Measurements from ENCODE around the gene GRB2. TPM values are rescaled to one million over a fixed set of nuclear protein-coding genes. Genes with fewer than 3 reads are reported as not detected.
A peak's percentile ranks its signal among the peaks of the same experiment; 100 is the strongest.

Gene GRB2
- total RNA-seq, 1 donor from 2014 or later = 320 TPM

GRCh38 chr17:75338335-75338734 is 67.1 kb downstream of the GRB2 start:
- H3K27ac Mint-ChIP-seq = peak overlapping the region; percentile 84
- POLR2A ChIA-PET = interaction anchor here (0.6 to 2.3 kb wide), 14 partner anchors 12 to 77 kb away, joined by 3 to 15 read pairs (median 6); partner anchors contain the start of genes GGA3, GRB2, MIF4GD and MRPS7
- intact Hi-C loops (cut with micrococcal nuclease) = no loop called here
- no peaks in the 10 kb centered on the region for H3K27me3 Mint-ChIP-seq
- H3K4me1 Mint-ChIP-seq = peaks cover 89% of the 10 kb centered on the region
- DNase-seq (no peak), ATAC-seq (ENCODE audit: low read depth) (peak; percentile 19)
- H3K4me3 Mint-ChIP-seq = peak overlapping the region; percentile 62
- no peak for TF ChIP-seq CTCF (IDR thresholded peaks at IDR 0.05)
- CTCF ChIA-PET = interaction anchor here (0.9 to 3.9 kb wide), 5 partner anchors 12 to 68 kb away, joined by 3 to 15 read pairs (median 3); partner anchors contain the start of genes MIF4GD and SLC25A19
- no peaks in the 10 kb centered on the region for H3K9me3 Mint-ChIP-seq
- H3K36me3 Mint-ChIP-seq (ENCODE audit: low read depth) = peaks cover 28% of the 10 kb centered on the region

DNA sequence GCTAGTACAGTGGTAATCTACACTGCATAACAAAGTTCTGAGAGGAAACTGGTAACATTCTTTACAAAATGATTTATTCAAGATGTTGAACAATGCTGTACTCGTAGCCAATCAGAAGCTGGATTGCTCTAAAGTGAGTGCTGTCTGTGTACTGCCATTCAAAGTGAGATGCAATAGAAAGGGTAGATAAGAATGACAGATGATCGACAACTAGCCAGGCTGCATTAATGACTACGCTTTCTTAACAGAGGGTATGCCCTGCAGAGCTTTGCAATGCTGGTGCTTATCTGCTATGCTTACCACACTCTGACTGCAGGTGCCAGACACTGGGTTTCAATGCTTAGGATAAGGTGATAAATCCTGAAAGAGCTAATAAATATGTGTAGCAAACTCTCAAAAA is 70.2 kb downstream of the GRB2 start:
- ATAC-seq (ENCODE audit: low read depth) (no peak), DNase-seq (no peak)
- Mint-ChIP-seq H3K36me3 (ENCODE audit: low read depth) (peaks cover 48% of the 10 kb centered on the region), H3K4me3 (no peak overlapping the region), H3K27ac (peak overlapping the region; percentile 39), H3K9me3 (no peaks in the 10 kb centered on the region), H3K4me1 (peaks cover 88% of the 10 kb centered on the region), H3K27me3 (no peaks in the 10 kb centered on the region)
- ChIA-PET POLR2A (interaction anchor here (0.6 to 3.3 kb wide), 8 partner anchors 10 to 121 kb away, joined by 3 to 45 read pairs (median 4); partner anchors contain the start of gene TMEM94), CTCF (interaction anchor here (1.0 to 3.9 kb wide), 5 partner anchors 12 to 68 kb away, joined by 3 to 15 read pairs (median 3); no protein-coding TSS in a partner anchor)
- TF ChIP-seq CTCF (IDR thresholded peaks at IDR 0.05) = no peak
- intact Hi-C loops (cut with micrococcal nuclease) = no loop called here

GRCh38 chr17:75334723-75335122 is 70.8 kb downstream of the GRB2 start:
- Mint-ChIP-seq H3K4me3 (no peak overlapping the region), H3K36me3 (ENCODE audit: low read depth) (peaks cover 47% of the 10 kb centered on the region), H3K9me3 (no peaks in the 10 kb centered on the region), H3K27ac (peak overlapping the region; percentile 39), H3K27me3 (no peaks in the 10 kb centered on the region), H3K4me1 (peaks cover 89% of the 10 kb centered on the region)
- no peak for DNase-seq
- intact Hi-C loops (cut with micrococcal nuclease) = no loop called here
- TF ChIP-seq CTCF (IDR thresholded peaks at IDR 0.05) = no peak
- POLR2A ChIA-PET = interaction anchor here (0.7 to 3.3 kb wide), 2 partner anchors 10 to 62 kb away, joined by 5 to 45 read pairs; no protein-coding TSS in a partner anchor
- no peak for ATAC-seq (ENCODE audit: low read depth)
- CTCF ChIA-PET = interaction anchor here (1.0 kb wide), 1 partner anchor 12 kb away, joined by 3 read pairs; no protein-coding TSS in a partner anchor

DNA sequence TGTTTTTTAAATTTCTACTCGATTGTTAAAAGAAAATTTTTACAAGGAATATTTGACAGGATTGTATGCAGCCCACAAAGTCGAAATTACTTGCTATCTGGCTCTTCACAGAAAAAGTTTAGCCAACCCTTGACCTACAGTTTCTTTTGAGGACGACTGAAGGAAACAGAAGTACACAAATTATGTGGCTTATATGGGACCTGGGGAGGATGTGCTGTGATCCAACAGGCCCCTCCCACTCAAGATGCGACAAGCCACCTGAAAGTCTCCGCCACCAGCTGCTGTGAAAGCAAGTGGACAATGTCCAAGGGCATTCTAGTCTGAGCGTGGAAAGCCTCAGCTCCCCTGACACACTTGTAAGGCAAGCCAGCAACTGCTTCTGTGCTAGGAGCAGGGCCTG is 73.8 kb downstream of the GRB2 start:
- peak overlapping the region; percentile 68 for H3K27ac Mint-ChIP-seq
- ATAC-seq (ENCODE audit: low read depth) = peak; percentile 50
- H3K4me3 Mint-ChIP-seq = peak overlapping the region; percentile 4
- no peaks in the 10 kb centered on the region for H3K9me3 Mint-ChIP-seq
- ChIA-PET CTCF (interaction anchor here (1.1 kb wide), 1 partner anchor 9 kb away, joined by 5 read pairs; no protein-coding TSS in a partner anchor), POLR2A (interaction anchor here (1.2 kb wide), 1 partner anchor 12 kb away, joined by 6 read pairs; no protein-coding TSS in a partner anchor)
- no peaks in the 10 kb centered on the region for H3K27me3 Mint-ChIP-seq
- H3K36me3 Mint-ChIP-seq (ENCODE audit: low read depth) = peaks cover 62% of the 10 kb centered on the region
- DNase-seq = no peak
- intact Hi-C loops (cut with micrococcal nuclease) = no loop called here
- H3K4me1 Mint-ChIP-seq = peaks cover 83% of the 10 kb centered on the region
- TF ChIP-seq CTCF (IDR thresholded peaks at IDR 0.05) = no peak

DNA sequence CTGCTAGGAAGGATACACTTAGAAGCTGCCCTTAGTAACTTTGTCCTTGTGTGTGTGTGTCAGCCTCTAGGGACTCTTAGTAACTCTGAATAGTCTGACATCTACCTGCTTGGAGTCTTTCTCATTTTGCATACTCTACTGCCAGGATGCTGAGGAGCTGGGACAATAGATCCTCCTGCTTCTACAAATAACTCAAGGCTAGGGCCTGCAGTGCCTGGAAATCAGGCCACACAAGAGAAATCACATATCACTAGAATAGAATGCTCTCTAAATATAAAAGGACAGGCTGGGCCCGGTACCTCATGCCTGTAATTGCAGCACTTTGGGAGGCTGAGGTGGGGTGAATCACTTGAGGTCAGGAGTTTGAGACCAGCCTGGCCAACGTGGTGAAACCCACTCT is 77.7 kb downstream of the GRB2 start:
- Mint-ChIP-seq H3K4me1 (peaks cover 86% of the 10 kb centered on the region), H3K9me3 (no peaks in the 10 kb centered on the region), H3K36me3 (ENCODE audit: low read depth) (peaks cover 72% of the 10 kb centered on the region), H3K4me3 (no peak overlapping the region), H3K27me3 (no peaks in the 10 kb centered on the region), H3K27ac (peak overlapping the region; percentile 47)
- ChIA-PET POLR2A (interaction anchor here (0.6 to 22.1 kb wide), 10 partner anchors 9 to 78 kb away, joined by 3 to 1048 read pairs (median 7); partner anchors contain the start of genes GRB2 and SLC25A19), CTCF (interaction anchor here (1.4 kb wide), 1 partner anchor 20 kb away, joined by 3 read pairs; no protein-coding TSS in a partner anchor)
- DNase-seq = no peak
- intact Hi-C loops (cut with micrococcal nuclease) = loop anchor here (5.0 kb wide), 1 partner anchor 35 kb away; no protein-coding TSS in a partner anchor
- no peak for TF ChIP-seq CTCF (IDR thresholded peaks at IDR 0.05)
- ATAC-seq (ENCODE audit: low read depth) = no peak

Data from activated B cell treated with CpG ODN at 0.5 μM for 24 hours (primary cell).